ENCODE results near the gene ZNF346. TPM values are rescaled to one million over a fixed set of nuclear protein-coding genes. Genes with fewer than 3 reads are reported as not detected.

ZNF346 gene
- total and polyA plus RNA-seq, 5 donors from 2014 or later, result 10.5 to 24.2 (median 15.3) TPM

Other genes with a start within 250 kb of the ZNF346 start
- gene UNC5A, start 212.1 kb upstream of the ZNF346 start, total RNA-seq, result not detected
- gene UNC5A, start 212.1 kb upstream of the ZNF346 start, polyA plus RNA-seq, result not detected
- 0.30 TPM for gene HK3, start 123.3 kb upstream of the ZNF346 start, total RNA-seq
- gene HK3, start 123.3 kb upstream of the ZNF346 start, polyA plus RNA-seq, result under 1 TPM in 3 of 4 donors, not detected in 1; 0.09 to 0.33 (median 0.17) TPM
- gene UIMC1, start 15.9 kb upstream of the ZNF346 start, total RNA-seq, result 80.7 TPM
- gene UIMC1, start 15.9 kb upstream of the ZNF346 start, polyA plus RNA-seq, result 10 to 100 TPM; 18.0 to 23.3 (median 21.1) TPM
- gene FGFR4, start 64.2 kb downstream of the ZNF346 start, total RNA-seq, result 4.4 TPM
- gene FGFR4, start 64.2 kb downstream of the ZNF346 start, polyA plus RNA-seq, result under 1 TPM in 2 of 4 donors, not detected in 2; 0.19 to 0.29 TPM
- gene NSD1, start 111.1 kb downstream of the ZNF346 start, total RNA-seq, result 125 TPM
- 10 to 100 TPM; 25.9 to 48.6 (median 37.3) TPM for gene NSD1, start 111.1 kb downstream of the ZNF346 start, polyA plus RNA-seq

Measured in CD4-positive, CD25-positive, alpha-beta regulatory T cell (primary cell).